ENCODE measurements around the gene BNIP5.

BNIP5 gene, protein sequence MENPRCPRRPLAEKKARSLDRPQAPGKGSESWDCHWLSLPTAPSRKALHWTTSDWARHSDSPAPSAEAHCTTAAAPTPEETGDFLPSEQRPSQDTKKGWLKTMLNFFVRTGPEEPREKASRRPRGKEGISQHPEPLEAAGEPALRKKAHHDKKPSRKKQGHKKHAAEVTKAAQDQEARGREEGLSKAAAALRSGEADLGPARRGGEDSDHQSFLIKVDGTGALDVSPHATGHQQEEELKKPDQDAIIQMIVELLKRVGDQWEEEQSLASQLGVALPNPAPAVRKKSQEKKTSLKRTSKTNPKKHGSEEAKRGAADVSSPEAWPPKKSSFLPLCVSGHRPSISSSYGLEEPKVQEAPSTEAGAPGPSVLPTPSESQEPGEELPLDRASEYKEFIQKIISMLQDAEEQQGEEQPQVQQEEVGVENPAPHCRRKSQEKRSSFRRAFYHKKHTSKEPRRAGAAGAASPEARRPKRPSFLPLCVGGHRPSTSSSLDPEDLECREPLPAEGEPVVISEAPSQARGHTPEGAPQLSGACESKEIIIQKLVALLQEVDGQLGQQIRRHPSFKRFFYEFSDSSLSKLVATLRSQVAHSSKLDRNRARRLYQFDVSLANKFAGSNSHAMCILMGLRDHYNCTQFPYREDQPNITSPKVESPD

DNA sequence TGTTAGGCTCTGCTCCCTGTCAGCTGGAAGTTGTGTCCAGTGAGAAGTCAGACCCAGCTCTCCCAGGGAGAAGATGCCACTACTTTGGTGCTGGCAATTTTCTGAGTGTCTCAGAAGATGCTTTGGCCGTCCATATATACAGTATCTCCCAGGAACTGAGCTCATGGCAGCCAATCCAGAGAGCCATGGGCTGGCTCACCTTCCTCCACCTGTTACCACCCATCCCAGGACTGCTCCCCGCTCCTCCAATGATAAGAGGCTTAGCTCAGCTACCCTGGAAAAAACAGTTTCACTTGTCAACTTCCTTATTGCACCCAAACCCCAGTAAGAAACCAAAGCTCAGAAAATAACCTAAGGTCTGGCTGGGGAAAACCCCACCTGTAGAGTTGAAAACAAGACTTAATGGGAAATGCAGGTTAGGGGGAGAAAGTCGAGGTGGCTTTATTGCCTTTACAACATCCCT, at the start of gene BNIP5:
BNIP5 (minus strand) TSS at position 110 of the 463 bp plus-strand sequence. CDS start 6,198 bp downstream, outside the sequence.
- DNase-seq (ENCODE audit: low read depth in 3 of 3), result no peak

DNA sequence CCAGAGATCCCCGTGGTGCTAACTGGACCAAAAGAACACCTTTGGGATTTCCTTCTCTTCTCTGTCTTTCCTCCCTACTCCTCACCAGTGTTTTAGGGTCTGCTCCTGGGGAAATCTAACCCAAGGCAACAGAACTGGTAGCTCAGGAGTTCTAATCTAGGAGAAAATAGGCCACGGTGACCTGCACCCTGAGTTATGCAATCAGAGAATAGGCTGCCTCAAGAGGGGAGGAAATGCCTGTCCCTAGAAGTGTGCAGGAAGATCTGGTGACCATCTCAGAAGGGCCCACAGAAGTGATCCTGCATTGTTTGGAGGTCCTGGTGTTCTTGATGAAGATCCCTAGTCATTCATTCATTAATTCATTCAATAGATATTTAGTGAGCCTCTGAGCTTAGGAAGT, 47.4 kb upstream of the BNIP5 start:
- no peak for DNase-seq (ENCODE audit: low read depth in 3 of 3)

- no peak for DNase-seq (ENCODE audit: low read depth in 3 of 3)
Observed at GRCh38 chr6:36383606-36384005, 46.9 kb upstream of the BNIP5 start.

DNA sequence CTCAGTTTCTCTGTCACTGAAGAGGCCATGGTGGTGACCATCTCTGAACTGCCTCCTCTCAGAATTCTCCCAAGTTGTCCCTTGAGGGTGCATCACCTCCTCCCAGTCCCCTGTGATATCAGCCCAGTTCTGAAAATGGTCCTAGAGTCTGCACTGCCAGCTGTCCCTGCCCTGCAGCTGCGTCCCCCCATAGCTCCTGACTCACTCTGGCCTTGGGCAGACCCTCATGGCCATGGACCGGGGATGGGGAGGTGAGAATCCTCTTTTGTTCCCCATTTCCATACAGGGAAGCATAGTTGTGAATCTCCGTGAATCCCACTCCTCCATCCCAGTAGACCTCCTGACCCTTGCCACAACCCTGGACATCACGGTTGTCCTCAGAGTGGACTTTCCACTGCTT, 46.3 kb upstream of the BNIP5 start:
- DNase-seq (ENCODE audit: low read depth in 3 of 3), result no peak

DNA sequence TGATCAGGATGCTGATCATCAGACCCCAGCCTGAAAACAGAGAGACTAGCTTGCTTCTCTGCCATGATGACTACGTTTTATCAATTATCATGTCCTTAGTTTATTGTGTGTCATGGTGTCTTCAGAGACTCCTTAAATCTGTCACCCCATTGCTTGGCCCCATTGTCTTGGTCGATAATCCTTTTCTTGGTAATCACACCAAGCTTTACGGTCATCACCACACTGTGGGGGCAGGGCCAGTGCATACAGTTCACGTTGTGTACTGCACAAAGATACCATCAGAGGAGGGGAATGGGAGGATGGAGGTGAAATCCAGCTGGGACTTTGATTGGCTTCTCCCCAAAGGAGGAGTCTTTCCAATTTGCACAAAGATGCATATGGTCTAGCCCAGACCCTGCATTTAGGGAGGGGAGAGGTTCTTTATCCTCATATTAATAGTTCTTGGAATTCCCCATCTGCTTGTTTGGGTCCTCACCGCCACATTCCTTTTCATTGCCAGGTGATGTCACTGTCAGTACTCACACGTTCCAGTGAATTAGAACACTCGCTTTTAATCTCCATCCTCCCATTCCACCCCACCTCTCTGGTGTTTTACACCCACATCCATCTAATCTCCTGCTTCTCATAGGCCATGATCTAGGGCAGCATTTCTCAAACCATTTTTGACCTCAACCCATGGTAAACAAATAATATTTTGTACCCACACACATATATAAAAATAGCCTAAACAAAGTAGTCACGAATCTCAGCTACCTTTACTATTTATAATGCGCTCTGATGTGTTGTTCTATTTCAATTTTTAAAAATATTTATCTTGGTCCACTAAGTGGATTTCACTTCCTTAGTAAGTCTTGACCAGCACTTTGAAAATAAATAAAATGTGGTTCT, 45.1 kb upstream of the BNIP5 start:
- no peak for DNase-seq (ENCODE audit: low read depth in 3 of 3)

DNA sequence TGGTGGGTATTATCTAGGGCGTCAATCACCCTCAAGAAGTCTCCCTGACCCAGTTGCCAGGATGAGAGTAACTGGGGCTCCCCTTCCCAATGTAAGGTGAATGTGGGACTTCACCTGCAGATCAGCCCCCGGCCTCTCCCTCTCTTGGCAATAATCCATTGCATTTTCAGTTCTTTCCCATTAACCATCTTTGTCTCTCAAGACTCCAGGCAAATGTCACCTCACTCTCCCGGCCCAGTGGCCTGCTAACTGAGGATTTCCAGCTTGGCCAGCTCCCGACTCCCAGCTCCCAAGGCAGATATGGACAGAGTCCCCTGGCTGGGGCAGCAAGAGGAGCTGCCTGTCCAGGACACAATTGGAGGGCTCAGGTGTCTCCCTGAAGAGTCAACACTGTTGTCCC, 43.5 kb upstream of the BNIP5 start:
- no peak for DNase-seq (ENCODE audit: low read depth in 3 of 3)

GRCh38 chr6:36378936-36379335, 42.2 kb upstream of the BNIP5 start:
- DNase-seq (ENCODE audit: low read depth in 3 of 3), result no peak

DNA sequence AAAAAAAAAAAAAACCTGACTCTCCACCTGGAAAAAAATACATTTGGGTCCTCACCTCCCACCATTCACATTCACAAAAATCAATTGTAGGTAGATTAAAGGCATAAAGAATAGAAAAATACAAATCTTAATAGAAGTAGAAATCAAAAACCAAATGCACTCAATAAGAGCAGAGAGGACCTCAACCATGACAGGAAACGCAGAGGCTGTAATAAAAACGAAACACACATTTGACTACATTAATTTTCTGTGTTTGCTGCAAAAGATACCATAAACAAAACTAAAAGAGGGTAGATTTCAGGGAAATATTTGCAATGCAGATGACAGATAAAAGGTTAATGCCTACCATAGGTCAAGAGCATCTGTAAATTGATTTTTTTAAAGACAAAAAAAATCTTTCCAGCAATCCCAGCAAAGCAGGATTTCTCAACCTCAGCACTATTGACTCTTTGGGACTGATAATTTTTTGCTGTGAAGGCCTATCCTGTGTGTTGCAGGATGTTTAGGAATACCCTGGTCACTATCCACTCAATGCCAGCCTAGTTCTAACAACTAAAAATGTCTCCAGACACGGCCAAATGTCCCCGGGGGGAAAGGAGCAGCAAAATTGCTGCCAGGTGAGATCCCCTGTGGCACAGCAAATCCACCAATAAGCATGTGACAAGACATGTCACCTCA, 41.7 kb upstream of the BNIP5 start:
- DNase-seq (ENCODE audit: low read depth in 3 of 3), result no peak

DNA sequence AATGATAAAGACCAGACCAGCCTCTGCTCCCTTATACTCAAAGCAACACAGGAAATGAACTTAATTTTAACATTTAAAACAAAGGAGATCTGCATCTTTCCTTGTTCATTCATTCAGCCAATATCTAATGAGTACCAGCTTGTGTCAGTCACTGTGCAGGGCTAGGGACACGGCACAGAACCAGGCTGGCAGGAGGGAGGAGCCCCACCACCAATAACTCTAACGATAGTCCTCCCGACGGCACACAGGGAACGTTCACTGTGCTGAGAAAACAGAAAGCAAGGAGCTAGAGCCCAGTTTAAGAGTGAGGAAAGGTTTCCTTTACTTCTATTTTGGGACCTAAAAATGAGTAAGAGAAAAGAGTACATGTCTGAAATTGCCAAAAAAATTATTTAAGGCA, 40.9 kb upstream of the BNIP5 start:
- no peak for DNase-seq (ENCODE audit: low read depth in 3 of 3)

- DNase-seq (ENCODE audit: low read depth in 3 of 3), result no peak
Observed at GRCh38 chr6:36376742-36377141, 40.1 kb upstream of the BNIP5 start.

DNA sequence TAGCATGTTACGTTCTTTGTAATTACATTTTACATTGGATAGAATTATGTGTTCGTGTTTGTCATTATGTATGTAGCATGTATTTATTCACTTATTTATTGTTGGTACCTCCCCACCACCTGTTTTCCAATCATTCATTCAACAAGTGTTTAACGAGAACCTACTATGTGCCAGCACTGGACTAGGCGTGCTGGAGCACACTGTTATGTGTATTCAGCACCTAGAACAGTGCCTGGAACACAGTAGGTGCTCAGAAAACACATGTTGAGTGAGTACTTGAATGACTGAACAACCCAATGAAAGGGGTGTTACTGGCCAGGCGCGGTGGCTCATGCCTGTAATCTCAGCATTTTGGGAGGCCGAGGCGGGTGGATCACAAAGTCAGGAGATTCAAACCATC, 39.5 kb upstream of the BNIP5 start:
- DNase-seq (ENCODE audit: low read depth in 3 of 3), result no peak

DNA sequence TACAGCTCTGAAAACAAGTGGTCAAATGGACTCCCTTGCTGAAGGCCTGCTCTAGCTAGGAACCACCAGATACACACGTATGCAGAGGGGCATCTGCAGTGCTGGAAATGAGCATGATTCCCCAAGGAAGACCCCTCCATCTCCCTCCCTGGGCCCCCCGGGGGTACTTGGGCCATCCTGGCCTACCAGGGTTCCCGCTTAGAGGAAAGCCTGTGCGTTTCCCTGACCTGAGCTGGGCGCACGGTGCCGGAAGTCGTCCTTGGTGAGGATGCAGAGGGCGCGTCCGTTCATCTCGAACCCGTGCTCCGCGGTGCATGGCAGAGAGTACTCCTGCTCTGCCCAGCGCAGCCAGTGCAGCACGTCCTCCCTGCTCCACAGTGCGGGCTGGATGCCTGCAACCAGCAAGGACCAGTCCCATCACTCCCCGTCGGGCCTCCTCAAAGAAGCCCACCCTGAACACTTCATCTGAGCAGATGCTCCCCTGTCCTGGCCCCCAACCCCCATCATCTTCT, 39.0 kb upstream of the BNIP5 start:
- no peak for DNase-seq (ENCODE audit: low read depth in 3 of 3)

- DNase-seq (ENCODE audit: low read depth in 3 of 3), result no peak
Observed at GRCh38 chr6:36374972-36375371, 38.3 kb upstream of the BNIP5 start.

- no peak for DNase-seq (ENCODE audit: low read depth in 3 of 3)
Observed at GRCh38 chr6:36374194-36374593, 37.5 kb upstream of the BNIP5 start.

DNA sequence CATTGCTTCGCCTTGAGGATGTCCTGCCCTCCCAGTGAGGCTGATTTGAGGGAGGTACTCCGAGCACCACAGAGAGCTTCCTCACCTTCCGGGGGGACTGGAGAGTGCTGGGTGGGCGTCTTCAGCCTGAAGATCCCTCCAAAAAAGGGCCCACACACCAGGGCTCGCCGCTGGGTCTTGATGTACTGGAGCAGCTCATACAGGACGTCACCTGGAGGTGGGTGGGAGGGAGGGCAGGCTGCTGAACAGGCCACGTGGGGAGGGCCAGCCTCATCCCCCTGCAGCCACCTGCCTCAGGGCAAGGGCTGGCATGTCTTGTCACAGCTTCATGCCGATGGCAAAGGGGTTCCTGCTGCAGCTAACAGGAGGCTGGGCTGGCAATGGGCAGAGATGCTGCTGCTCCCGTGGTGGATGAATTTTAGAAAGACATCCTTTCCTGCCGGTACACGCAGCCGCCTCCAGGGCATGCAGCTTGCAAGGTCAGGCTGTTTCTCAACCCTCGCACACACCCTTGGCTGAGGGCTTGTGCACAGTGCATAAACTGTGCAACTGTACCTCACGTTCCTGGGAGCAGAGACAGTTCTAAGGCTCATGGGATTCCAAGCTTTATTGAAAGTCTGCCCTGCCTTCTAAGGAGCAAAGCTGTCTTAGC, 36.8 kb upstream of the BNIP5 start:
- DNase-seq (ENCODE audit: low read depth in 3 of 3), result no peak

GRCh38 chr6:36372088-36372487, 35.4 kb upstream of the BNIP5 start:
- no peak for DNase-seq (ENCODE audit: low read depth in 3 of 3)

GRCh38 chr6:36371211-36371610, 34.5 kb upstream of the BNIP5 start:
- DNase-seq (ENCODE audit: low read depth in 3 of 3), result no peak

DNA sequence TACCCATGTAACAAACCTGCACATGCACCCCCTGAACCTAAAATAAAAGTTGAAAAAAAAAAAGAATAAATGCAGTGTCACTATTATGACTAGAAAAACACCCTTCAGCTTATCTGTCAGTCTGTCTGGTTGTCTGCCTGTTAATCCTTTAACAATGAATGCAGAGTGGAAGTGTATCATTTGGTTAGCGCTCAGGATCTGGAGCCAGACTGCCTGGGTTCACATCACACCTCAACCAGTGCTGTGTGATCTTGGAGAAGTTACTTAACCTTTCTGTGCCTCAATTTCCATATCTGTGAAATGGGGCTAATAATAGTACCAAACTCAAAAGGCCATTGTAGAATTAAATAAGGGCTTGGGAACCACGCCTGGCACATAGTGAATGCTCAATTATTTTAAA, 34.0 kb upstream of the BNIP5 start:
- DNase-seq (ENCODE audit: low read depth in 3 of 3), result no peak

- no peak for DNase-seq (ENCODE audit: low read depth in 3 of 3)
Observed at GRCh38 chr6:36368921-36369865, 32.5 kb upstream of the BNIP5 start.

DNA sequence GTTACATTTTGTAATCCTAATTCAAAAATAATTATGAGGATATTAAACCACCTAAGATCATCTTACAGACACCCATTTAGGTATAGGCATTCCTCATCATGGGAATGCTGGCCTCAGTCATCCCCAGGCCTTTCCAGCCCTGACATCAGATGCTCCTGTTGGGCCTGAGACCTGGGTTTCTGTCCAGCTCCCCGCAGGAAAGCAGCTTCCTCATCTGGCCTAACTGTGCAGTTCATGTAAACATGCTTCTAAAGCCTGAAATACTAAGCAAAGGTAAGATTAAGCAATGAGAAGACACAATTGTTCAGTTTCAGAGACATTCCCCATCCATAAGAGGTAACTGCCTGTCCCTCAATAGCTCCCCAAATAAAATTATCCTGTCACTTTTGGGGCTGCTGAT, 31.7 kb upstream of the BNIP5 start:
- DNase-seq (ENCODE audit: low read depth in 3 of 3), result no peak

Data from stimulated activated CD4-positive, alpha-beta T cell treated with anti-CD3 and anti-CD28 coated beads, TNF-alpha, amount 100 ng/mL, for 24 hours (primary cell).